Mammary microvascular endothelial cell (primary cell): ENCODE measurements around the gene COX17. TPM values are rescaled to one million over a fixed set of nuclear protein-coding genes. Genes with fewer than 3 reads are reported as not detected.

Source experiments
- total RNA-seq: library from RNA; depleted of rRNA; stranded (reverse); fragments of >200 nt; gene quantifications from 2 replicates; pipeline ENCODE4 v1.2.3, GENCODE V29; 2015

COX17 gene
- total RNA-seq: 28.8 and 30.4 TPM in 2 replicates

GRCh38 chr3:119676771-119677640 lies at the start of gene COX17:
Gene COX17, minus strand, starts transcription at chr3:119677406. Its CDS starts 96 bp downstream, at chr3:119677310.

GRCh38 chr3:119702530-119703527 lies 25.6 kb upstream of the COX17 start, which contains the start of gene CFAP91:
Gene CFAP91, plus strand, starts transcription at chr3:119703022. Its CDS starts 77 bp downstream, at chr3:119703099.

GRCh38 chr3:119660474-119661440 lies 16.4 kb downstream of the COX17 start, which contains the start of gene POPDC2:
Gene POPDC2, minus strand, starts transcription at chr3:119660589. Its CDS starts 166 bp downstream, at chr3:119660423.

Other genes starting within 250 kb of the COX17 start
- 22.3 and 22.9 TPM in 2 replicates for gene TMEM39A, start 213.8 kb downstream of the COX17 start, total RNA-seq
- 8.9 and 10.6 TPM in 2 replicates for gene POGLUT1, start 208.4 kb downstream of the COX17 start, total RNA-seq
- 38.2 and 58.6 TPM in 2 replicates for gene TIMMDC1, start 178.9 kb downstream of the COX17 start, total RNA-seq
- not detected in 2 replicates for gene CD80, start 117.8 kb downstream of the COX17 start, total RNA-seq
- 14.5 and 20.6 TPM in 2 replicates for gene ADPRH, start 97.9 kb downstream of the COX17 start, total RNA-seq
- 2.1 and 4.8 TPM in 2 replicates for gene PLA1A, start 79.5 kb downstream of the COX17 start, total RNA-seq
- gene POPDC2, start 16.8 kb downstream of the COX17 start, total RNA-seq: 0.10 and 2.5 TPM in 2 replicates
- 0.20 TPM in 1 of 2 replicates, not detected in the other for gene CFAP91, start 25.6 kb upstream of the COX17 start, total RNA-seq
- gene NR1I2, start 104.7 kb upstream of the COX17 start, total RNA-seq: under 0.01 and 0.05 TPM in 2 replicates